ENCODE results near the gene ALCAM.
A peak's percentile ranks its signal among the peaks of the same experiment; 100 is the strongest.

The ALCAM gene

DNA sequence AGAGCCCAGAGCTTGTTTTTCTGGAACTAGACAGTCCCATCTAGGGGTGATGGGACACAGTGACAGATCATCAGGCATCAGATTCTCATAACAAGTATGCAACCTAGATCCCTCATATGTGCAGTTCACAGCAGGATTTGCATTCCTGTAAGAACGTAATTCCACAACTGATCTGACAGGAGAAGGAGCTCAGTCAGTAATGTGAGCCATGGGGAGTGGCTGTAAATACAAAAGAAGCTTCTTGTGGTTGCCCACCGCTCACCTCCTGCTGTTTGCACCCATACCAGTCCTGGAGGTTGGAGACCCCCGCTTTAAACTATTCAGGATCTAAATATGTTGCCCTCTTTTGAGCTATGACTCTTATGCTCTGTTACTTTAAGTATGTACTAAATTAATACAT is 167.3 kb downstream of the ALCAM start:
- DNase-seq (ENCODE audit: low spot score), result no peak

DNA sequence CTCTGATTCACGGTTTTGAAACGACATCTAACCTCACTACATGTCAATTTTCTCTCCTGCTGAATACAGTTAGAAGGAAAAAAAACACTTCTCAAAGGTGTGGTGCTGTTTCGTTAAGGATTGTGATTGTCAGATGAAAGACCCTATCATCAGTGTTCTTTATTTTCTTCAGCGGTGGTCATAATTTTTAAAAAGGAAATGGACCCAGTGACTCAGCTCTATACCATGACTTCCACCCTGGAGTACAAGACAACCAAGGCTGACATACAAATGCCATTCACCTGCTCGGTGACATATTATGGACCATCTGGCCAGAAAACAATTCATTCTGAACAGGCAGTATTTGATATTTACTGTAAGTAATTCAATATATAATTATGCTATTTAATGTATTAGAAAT is 167.8 kb downstream of the ALCAM start:
- DNase-seq (ENCODE audit: low spot score), result no peak

DNA sequence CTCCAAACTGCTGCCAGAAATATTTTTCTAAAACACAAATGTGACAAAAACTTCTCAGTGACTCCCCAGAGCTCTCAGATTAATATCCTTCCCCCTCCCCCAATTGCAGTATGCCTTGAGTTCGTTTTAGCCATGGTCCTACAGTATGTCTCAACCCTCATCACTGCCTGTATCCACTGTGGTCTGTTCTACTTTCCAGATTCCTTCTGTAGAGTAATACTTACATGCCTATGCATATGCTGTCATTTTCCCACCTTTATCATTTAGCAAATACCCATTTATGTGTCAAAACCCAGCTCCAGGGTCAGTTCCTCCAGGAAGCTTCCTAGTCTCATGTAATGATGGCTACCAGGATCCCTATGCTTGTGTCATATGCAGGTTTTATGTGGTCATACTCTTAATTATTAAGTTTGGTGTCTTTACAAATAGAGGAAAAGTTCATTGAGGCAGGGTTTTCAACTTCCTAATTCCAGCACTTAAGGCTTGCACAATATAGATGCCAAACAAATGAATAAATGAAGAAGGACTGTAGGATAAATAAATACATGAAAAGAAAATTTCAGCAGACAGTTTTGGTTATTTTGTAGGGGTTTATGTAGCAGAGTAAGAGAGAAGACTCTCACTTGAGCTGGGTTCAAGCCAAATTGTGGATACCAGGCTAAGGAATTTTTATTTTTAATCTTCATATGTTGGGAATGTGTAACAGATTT is 170.8 kb downstream of the ALCAM start:
- DNase-seq (ENCODE audit: low spot score), result peak; percentile 8

DNA sequence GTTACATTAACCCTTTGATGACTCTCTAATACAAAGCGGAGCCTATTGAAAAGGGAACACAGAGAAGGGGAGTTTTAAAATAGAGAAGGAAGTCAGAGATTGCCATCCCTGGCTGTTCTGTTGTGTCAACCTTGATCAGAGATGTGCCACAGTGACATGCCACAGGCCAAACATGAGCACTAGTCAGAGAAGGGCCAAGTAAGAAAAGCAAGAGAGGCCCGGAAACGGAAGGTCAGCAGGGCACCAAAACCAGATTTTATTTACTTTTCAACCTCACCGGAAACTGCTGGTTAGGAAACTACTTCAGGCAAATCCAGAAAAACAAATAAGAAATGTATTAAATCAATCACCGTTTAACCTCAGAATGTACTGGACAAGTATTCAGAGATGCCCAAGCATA is 171.8 kb downstream of the ALCAM start:
- no peak for DNase-seq (ENCODE audit: low spot score)

DNA sequence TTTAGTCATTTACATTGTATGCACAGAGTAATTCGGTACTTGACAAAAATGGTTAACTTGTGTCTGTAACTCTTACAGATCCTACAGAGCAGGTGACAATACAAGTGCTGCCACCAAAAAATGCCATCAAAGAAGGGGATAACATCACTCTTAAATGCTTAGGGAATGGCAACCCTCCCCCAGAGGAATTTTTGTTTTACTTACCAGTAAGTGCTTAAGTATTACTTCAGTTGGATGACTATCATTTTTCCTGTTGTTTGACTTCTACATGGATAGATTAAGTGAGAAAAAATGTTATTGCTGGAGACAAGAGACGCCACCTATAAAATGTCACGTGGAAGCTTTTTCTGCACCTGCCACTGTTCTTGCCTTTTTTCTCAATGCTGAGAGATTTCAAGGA is 173.2 kb downstream of the ALCAM start:
- DNase-seq (ENCODE audit: low spot score), result no peak

DNA sequence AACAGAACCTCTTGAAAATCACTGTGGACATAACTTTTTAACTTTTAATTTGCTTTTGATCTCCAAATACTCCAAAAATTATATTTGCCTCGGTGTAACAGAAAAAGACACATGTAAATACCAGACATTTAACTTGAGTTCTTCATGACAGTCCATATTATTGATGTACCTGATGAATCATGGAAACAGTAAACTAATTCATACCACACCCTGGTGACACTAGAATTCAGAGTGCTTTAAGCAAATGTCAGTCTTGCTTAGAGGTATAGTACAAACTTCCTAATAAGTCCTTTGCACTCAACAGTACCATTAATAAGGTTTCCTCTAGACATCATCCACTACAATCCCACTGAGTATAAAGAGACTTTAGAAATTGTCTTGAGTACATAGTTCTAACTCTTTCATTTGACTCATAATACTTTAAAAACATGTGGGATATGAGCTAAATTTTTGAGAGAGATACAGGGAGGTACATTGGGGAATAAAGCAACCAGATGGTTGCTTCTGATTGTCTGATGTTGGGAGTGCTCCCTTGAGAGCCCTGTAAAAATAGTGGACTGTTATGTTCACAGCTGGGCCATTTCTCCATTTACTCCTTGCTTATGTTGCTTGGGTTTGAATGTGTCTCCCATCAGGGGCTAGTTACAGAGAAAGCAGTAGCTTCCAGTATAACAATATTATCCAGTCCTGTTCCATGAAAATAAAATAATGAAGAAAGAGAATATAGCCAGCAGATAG is 175.7 kb downstream of the ALCAM start:
- DNase-seq (ENCODE audit: low spot score), result no peak

DNA sequence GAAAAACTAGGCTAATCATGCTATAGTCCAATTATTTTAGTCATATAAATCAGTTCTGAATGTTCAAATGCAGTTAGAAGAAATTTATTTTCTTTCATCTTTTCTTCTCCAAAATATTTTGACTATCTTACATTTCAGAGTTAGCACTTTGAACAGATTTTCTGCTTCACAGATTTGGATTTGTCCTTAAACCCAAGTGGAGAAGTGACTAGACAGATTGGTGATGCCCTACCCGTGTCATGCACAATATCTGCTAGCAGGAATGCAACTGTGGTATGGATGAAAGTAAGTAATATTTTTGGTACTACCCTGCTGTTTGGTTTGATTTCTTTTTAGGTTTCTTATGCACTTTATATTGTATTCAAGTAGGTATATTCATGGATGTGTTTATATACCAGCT is 178.3 kb downstream of the ALCAM start:
- no peak for DNase-seq (ENCODE audit: low spot score)

DNA sequence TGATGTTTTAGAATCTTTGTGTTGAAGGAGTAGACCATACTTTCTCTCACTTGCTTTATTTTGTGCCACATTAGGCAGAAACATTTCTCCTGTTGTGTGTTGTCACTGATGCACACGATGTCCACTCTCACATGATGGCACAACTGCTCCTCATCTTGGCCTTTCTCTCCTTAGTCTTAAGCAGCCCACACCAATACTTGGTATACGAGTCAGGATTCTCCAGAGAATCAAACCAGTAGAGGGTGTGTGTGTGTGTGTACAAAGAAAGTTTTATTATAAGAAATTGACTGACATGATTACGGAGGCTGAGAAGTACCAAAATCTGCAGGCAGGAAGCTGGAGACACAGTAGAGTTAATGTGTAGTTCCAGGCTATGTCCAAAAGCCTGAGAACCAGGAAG is 187.1 kb downstream of the ALCAM start:
- peak; percentile 4 for DNase-seq (ENCODE audit: low spot score)

DNA sequence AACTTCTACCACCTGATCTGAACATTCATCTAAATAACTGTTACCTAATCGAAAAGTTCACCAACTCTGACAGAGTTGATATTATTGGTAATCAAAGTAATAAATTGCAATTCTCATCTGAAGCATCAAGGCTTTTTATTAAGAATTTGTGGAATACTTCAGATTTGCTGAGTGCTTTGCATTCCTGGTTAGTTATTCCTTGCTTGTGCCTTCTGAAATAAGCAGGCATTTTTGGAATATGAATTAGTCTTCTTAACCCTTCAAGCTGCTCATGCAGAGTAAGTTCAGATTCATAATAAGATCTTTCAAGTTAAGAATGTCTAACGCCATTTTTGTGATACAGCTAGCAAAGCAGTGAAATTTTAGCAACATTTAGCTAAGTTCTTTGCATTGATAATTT is 188.5 kb downstream of the ALCAM start:
- DNase-seq (ENCODE audit: low spot score), result peak; percentile 16

DNA sequence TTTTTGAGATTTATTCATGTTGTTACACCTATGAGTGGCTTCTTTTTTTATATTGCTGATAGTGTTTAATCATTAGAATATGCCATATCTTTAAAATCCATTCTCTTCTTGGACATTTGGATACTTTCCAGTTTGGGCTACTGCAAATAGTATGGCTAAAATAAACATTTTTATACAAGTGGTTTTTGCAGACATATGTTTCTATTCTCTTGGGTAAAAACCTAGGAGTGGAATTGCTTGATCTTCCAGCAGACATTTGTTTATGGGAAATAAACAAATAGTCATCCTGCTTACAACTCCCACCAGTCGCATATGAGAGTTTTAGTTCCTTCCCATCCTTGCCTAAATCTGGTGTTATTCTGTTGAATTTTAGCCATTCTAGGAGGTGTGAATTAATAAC is 193.1 kb downstream of the ALCAM start:
- DNase-seq (ENCODE audit: low spot score), result no peak

DNA sequence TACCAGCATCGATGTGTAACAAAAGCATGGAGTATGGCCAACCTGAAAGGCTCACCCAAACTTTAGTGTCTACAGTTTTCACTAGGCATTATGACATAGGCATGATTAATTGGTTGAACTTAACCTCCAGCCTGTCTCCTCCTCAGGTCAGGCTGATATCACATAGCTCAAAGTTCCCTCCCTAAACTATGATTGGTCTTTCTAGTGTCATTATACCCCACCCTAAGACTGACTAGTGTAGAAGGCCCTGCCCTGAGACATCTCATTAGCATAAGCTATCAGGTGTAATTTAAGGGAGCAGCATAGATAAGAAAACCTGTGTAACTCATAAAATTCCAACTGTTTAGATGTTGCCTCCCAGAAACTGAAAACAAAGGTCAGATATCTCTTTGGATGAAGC is 195.2 kb downstream of the ALCAM start:
- DNase-seq (ENCODE audit: low spot score), result no peak

DNA sequence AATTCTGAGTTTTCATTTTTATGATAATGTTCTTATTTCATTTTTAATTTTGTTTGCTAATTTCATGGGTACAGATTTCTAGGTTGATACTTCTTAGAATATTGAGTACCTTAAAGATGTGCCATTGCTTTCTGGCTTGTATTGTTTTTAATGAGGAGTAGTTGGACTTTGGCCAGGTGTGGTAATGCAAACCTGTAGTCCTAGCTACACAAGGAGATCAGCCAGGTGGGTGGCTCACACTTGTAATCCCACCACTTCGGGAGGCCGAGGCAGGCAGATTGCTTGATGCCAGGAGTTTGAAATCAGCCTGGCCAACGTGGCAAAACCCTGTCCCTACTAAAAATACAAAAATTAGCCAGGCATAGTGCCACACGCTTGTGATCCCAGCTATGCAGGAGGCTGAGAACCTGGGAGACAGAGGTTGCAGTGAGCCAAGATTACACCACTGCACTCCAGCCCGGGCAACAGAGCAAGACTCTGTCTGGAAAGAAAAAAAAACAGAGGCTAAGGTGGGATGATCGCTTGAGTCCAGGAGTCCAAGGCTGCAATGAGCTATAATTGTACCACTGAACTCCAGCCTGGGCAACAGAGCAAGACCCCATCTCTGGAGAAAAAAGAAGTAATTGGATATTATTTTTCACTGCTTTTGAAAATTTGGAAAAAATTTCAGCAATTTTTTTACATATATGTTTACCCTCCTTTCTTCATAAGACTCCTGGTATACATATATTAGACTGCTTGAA is 198.0 kb downstream of the ALCAM start:
- no peak for DNase-seq (ENCODE audit: low spot score)

DNA sequence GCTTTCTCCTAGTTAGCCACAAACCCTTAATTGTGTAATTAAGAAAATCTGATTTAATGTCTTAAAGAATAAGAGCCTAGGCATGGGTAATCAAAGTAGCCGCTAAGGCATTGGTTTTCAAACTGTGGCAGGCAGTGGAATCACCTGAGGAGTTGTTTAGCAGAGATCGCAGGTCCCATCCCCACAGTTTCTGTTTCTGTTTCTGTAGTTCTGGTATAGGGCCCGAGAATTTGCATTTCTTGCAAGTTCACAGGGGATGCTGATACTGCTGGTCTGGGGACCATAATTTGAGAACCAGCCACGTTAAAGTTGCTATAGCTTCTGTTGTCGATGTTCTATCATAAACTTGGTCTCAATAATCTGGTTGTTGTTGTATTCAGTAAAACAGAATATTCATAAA is 204.3 kb downstream of the ALCAM start:
- DNase-seq (ENCODE audit: low spot score), result no peak

DNA sequence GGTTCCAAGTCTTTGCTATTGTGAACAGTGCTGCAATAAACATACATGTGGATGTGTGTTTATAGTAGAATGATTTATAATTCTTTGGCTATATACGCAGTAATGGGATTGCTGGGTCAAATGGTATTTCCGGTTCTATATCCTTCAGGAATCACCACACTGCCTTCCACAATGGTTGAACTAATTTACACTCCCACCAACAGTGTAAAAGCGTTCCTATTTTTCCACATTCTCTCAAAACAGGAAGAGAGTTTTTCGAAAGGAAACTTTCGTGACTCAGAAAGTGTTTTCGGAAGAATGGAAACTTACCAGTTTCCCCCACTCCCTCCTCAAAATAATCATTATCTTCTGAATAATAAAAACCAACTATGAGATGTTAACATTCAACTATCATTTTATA is 205.8 kb downstream of the ALCAM start:
- DNase-seq (ENCODE audit: low spot score), result no peak

DNA sequence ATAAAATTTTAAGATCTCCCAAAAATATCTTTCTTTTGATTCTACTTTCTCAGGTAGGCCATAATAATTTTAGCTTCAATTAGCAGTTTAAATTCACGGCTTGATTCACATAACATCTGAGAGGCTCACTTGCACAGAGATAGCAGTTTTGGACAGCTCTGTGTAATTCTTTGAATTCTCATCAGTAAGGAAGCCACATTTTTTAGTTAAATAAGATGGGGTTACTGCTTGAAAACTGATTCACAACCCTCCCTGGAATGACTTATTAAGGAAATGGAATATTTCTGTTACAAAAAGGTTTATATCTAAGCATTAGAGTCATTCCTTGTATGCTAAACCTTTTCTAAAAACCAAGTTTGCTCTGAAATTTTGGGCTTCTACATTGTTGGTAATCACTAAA is 212.7 kb downstream of the ALCAM start:
- DNase-seq (ENCODE audit: low spot score), result peak; percentile 31

DNA sequence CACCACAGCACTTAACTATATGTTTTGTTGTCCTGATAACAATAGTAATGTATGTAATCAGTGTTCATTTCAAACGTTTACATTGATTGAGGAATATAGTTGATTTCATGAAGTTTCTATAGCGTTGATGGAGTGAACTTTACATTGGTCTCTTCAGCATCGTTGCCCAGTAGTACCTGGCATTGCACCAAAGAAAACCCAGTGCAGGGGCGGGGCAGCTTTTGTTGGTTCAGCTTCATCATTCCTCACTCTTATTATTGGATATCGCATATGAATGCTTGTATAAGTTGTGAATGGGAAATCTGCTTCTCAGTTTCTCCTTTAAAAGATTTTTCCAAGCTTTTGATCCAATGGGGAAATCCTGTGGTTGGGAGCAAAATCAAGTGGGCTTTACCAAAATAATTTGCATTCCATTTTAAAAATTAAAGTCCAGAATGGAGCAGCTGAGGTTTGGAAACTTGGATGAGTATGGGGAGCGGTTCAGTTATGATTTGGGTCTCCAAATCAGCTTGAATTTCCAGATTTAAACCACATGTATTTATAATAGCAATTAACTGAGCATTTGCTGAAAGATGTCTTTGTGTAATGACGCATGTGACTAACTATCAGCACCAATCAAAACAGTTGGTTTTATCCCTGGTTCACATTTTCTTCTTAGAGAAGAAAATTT is 213.7 kb downstream of the ALCAM start:
- peak; percentile 45 for DNase-seq (ENCODE audit: low spot score)

DNA sequence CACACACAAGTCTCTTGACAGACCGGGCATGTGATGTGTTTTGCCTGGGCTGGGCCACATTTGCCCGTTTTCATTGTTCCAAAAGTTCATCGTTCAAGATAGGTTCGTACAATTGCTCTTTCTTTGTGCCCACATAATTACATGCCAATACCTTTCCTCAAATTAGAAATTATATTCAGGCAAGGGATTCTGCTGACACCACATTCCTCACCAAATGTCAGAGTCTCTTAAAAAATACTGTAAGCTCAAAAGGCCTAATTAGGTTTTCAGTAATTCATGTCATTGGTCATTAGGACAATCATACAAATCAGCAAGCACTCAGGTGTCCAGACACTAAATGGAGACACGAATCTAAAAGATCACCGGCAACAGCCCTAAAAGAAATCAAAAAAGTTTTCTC is 215.3 kb downstream of the ALCAM start:
- DNase-seq (ENCODE audit: low spot score), result no peak

DNA sequence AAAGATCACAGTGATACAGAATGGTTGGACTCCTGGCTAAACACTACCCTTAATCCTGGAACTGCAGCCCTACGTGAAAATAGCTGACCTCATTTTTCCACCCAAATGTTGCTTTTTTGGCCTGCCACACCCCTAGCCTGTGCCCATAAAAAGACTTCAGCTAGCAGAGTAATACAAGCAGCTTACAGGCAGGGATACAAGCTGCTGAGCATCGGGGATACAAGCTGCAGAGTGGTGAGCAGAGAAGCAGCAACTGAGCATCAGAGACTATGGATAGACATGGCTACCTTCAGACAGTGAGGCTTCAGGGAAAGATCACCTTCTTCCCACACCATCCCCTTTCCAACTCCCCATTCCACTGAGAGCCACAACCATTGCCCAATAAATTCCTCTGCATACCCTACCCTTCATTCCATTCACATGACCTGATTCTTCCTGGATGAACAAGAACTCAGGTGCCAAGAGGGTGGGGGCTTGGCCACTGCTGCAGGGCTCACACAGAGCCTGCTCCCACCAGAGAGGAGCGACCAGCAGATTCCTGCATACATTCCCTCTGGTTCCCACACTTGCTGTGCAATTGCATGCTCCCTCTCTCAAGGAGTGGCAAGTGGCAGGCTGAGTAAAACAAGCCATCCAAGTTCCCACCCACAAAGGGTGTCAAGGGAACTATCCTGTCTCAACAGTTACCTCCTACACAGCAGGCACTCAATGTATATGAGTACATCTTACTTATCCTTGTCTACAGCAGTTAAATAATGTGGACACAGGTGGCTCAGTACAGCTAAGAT is 217.5 kb downstream of the ALCAM start:
- no peak for DNase-seq (ENCODE audit: low spot score)

DNA sequence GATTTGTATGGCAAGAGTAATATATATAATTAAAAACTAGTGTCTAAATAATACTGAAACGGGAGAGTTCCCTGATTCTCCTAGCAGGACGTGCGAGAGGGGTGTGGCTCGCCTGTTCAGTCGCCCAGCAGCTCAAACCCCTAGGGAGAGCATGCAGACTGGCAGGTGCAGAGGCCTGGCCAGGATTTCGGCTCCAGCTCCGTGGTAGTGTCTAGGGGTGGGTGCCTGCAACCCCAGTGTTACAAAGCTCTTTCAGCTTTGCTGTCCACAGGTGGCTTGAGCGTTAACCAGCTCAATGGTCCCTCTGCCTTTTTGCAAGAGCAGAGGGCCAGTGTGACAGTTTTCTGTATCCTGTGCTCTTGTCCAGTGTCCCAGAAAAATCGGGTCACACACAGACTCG is 226.6 kb downstream of the ALCAM start:
- DNase-seq (ENCODE audit: low spot score), result no peak

DNA sequence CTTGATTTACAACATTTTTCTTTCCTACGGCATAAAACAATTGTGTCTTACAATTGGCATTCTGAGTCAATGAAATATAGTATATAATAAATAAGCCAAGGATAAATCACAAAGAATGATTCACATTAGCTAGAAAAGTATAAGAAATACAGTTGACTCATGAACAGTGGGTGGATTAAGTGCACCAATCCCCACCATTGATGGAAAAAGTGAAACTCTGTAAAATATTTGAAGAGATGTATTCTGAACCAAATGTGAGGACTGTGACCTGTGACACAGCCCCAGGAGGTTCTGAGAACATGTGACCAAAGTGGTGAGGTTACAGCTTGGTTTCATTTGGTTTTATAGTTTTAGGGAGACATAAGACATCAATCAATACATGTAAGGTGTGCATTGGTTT is 227.5 kb downstream of the ALCAM start:
- peak; percentile 30 for DNase-seq (ENCODE audit: low spot score)

DNA sequence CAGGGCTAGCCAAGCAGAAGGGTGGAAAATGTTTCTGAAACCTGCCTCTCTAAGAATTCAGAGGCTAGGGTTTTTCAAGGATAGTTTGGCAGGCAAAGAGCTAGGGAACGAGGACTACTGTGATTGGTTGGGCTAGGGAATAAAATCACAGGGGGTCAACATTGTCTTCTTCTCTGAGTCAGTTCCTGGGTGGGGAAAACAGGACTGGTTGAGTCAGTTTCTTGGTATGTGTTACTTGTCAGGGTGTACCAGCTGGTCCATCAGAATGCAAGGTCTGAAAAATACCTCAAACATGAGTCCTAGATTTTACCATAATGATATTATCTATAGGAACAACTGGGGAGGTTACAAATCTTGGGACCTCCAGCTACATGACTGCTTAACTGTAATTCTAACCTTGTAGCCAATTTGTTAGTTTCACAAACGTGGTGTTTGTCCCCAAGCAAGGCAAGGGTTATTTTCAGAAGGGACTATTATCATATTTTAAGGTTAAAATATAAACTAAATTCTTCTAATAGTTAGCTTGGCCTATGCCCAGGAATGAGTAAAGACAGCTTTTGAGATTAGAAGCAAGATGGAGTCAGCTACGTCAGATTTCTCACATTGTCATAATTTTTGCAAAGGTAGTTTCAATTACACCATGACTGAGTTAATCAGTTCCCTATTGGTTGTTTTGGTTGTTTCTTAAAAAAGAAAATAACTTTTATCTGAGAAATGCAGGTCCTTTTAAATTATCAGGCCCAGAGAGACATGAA is 231.5 kb downstream of the ALCAM start:
- DNase-seq (ENCODE audit: low spot score), result peak; percentile 78
